Osteoblast (primary cell): ENCODE measurements around the gene RTBDN. TPM values are rescaled to one million over a fixed set of nuclear protein-coding genes. Genes with fewer than 3 reads are reported as not detected.

ENCODE experiments used
- DNase-seq: peaks from one replicate; pipeline ENCODE4 v3.0.0; 2011; ENCODE audit warnings: low spot score, mixed read lengths; ENCODE audit not compliant: insufficient read length; ENCODE audit errors: missing footprints
- H2AFZ ChIP-seq: 2 replicates; pipeline ENCODE4 v1.6.0; 2011; ENCODE audit warnings: mild to moderate bottlenecking, low read length
- H3K27ac ChIP-seq: 2 replicates; pipeline ENCODE4 v1.5.1; 2011; ENCODE audit warnings: mild to moderate bottlenecking, low read depth, low read length, moderate library complexity
- H3K27me3 ChIP-seq: 2 replicates; pipeline ENCODE4 v1.6.0; 2012; ENCODE audit warnings: mild to moderate bottlenecking, control low read depth, inconsistent platforms, low read length, moderate library complexity; ENCODE audit not compliant: insufficient read depth
- H3K36me3 ChIP-seq: 2 replicates; pipeline ENCODE4 v1.5.1; 2011; ENCODE audit warnings: mild to moderate bottlenecking, low read length, control low read depth, moderate library complexity; ENCODE audit not compliant: insufficient read depth
- H3K4me1 ChIP-seq: 2 replicates; pipeline ENCODE4 v1.5.1; 2011; ENCODE audit warnings: mild to moderate bottlenecking, low read length, control low read depth, moderate library complexity; ENCODE audit not compliant: insufficient read depth
- H3K4me2 ChIP-seq: 2 replicates; pipeline ENCODE4 v1.6.0; 2011; ENCODE audit warnings: mild to moderate bottlenecking, low read length; ENCODE audit not compliant: insufficient read depth
- H3K4me3 ChIP-seq: fragments of 200-600 bp; sonication (generic); 3 replicates; pipeline ENCODE4 v1.5.1; 2012; ENCODE audit warnings: mild to moderate bottlenecking, low read length, inconsistent platforms; ENCODE audit not compliant: insufficient read depth
- H3K79me2 ChIP-seq: 2 replicates; pipeline ENCODE4 v1.6.0; 2012; ENCODE audit warnings: mild to moderate bottlenecking, low read length, control low read depth, inconsistent platforms; ENCODE audit not compliant: insufficient read depth
- H3K9me3 ChIP-seq: 2 replicates; pipeline ENCODE4 v1.5.1; 2011; ENCODE audit warnings: low read depth, low read length, control low read depth
- H4K20me1 ChIP-seq: 2 replicates; pipeline ENCODE4 v1.6.0; 2012; ENCODE audit warnings: mild to moderate bottlenecking, low read length, control low read depth; ENCODE audit not compliant: insufficient read depth
- total RNA-seq: library from RNA; depleted of rRNA; stranded (reverse); fragments of >200 nt; gene quantifications from 2 replicates; pipeline ENCODE4 v1.2.3, GENCODE V29; 2012
- TF ChIP-seq, protein P1 (sequence below): IDR thresholded peaks from 2 replicates; pipeline ENCODE4 v1.5.1; 2011; ENCODE audit warnings: mild to moderate bottlenecking, low read depth, low read length, moderate library complexity; ENCODE audit errors: extremely low read depth

The RTBDN gene
- total RNA-seq, 1 donor, result not detected

DNA sequence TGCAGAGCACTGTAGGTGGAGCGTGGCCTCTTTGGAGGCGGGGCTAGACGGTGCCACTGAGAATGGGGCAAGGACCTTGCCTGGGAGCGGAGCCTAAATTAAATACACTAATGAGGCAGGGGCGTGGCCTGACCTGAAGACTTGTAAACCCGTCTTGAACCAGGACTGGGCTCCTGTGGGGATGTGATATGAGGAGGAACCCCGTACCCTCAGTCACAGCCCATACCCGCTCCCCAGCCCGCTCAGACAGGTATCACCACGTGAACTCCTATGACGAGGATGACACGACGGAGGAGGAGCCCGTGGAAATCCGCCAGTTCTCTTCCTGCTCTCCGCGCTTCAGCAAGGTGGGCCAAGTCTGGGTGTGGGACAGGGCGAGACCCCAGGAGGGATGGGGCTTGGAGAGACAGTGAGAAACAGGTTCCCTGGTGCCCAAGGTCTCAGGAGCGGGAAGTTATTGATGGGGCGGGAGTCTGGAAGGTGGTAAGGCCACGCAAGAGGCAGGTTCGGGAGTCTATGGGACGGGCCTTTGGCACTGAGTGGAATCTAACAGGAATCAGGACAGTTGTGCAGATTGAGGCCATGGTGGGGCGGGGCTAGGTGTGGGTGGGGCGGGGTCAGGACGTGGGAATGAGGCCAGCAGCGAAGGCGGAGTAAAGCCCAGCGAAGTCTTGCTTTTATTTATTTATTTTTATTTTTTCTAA lies 32.2 kb upstream of the RTBDN start:
- TF ChIP-seq, protein P1, sequence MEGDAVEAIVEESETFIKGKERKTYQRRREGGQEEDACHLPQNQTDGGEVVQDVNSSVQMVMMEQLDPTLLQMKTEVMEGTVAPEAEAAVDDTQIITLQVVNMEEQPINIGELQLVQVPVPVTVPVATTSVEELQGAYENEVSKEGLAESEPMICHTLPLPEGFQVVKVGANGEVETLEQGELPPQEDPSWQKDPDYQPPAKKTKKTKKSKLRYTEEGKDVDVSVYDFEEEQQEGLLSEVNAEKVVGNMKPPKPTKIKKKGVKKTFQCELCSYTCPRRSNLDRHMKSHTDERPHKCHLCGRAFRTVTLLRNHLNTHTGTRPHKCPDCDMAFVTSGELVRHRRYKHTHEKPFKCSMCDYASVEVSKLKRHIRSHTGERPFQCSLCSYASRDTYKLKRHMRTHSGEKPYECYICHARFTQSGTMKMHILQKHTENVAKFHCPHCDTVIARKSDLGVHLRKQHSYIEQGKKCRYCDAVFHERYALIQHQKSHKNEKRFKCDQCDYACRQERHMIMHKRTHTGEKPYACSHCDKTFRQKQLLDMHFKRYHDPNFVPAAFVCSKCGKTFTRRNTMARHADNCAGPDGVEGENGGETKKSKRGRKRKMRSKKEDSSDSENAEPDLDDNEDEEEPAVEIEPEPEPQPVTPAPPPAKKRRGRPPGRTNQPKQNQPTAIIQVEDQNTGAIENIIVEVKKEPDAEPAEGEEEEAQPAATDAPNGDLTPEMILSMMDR, result no peak
- peak; percentile 65 for DNase-seq
- H3K4me2 ChIP-seq, result no peak overlapping the region

DNA sequence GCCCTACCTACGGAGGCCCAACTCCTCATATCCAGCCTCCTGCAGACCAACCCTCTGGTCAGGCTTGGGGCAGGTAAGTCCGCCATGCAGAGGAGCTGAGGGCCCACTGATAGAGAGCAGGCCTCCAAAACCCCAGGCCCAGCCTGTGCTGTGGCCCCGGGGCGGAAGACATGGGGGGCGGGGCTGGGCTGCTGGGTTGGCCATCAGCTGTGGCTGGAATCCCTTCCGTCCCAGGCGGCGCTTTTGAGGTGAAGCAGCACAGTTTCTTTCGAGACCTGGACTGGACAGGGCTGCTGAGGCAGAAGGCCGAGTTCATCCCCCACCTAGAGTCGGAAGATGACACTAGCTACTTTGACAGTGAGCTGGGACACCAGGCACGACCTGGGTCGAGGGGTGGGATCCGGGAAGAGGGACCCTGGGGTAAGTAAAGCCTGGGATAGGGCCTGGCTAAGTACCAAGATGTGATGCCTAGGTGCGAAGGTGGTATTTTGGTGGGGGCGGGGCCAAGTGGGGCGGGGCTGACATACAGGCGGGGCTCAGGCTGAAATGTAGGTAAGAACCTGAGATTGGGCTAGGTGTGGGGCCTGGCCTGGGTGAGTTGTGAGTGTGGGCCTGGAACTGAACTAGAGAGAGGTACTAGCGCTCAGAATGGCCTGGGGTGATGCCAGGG lies 31.5 kb upstream of the RTBDN start:
- H3K27me3 ChIP-seq, result no peaks in the 10 kb centered on the region
- no peaks in the 10 kb centered on the region for H3K36me3 ChIP-seq
- no peaks in the 10 kb centered on the region for H3K79me2 ChIP-seq
- no peak overlapping the region for H2AFZ ChIP-seq
- H3K27ac ChIP-seq, result no peak overlapping the region
- H3K4me3 ChIP-seq, result no peak overlapping the region
- H4K20me1 ChIP-seq, result no peaks in the 10 kb centered on the region
- H3K4me1 ChIP-seq, result no peaks in the 10 kb centered on the region
- H3K4me2 ChIP-seq, result no peak overlapping the region
- no peaks in the 10 kb centered on the region for H3K9me3 ChIP-seq
- TF ChIP-seq, protein P1, result no peak
- DNase-seq, result peak; percentile 60

More for the DNA sequence above, 32.2 kb upstream of the RTBDN start:
- H3K27me3 ChIP-seq, result no peaks in the 10 kb centered on the region
- no peaks in the 10 kb centered on the region for H3K36me3 ChIP-seq
- no peak overlapping the region for H3K4me3 ChIP-seq
- H3K79me2 ChIP-seq, result no peaks in the 10 kb centered on the region
- H3K27ac ChIP-seq, result no peak overlapping the region
- H3K9me3 ChIP-seq, result no peaks in the 10 kb centered on the region
- H4K20me1 ChIP-seq, result no peaks in the 10 kb centered on the region
- no peak overlapping the region for H2AFZ ChIP-seq
- no peaks in the 10 kb centered on the region for H3K4me1 ChIP-seq

DNA sequence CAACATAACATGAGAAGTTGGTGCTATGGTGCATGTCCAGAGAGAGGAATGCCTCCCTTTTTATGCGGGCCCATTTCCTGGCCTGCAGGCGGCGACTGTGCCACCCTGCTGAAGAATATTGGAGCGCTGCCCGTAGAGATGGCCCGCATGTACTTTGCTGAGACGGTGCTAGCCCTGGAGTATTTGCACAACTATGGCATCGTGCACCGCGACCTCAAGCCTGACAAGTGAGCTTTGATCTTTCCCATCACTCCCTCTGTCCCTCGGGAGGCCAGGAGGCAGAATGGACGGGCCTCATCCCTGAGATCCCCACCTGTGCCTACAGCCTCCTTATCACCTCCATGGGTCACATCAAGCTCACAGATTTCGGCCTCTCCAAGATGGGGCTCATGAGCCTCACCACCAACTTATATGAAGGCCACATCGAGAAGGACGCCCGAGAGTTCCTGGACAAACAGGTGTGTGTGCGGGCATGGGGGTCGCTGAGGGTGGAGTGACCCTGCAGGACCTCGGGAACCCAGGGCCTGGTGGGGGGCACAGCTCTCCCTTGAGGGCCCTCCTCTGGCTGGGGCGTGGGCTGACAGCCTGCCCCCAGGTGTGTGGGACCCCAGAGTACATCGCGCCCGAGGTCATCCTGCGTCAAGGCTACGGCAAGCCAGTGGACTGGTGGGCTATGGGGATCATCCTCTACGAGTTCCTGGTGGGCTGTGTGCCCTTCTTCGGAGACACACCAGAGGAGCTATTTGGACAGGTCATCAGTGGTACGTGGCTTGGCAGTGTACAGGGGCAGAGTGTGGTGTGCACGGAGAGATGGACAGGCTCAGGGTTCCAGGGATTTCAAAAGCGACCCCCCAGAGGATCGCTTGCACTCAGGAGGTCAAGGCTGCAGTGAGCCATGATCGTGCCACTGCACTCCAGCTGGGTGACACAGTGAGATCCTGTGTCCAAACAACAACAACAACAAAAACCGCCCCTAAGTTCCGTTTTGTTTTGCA lies 30.6 kb upstream of the RTBDN start:
- TF ChIP-seq, protein P1, result no peak
- peak; percentile 75 for DNase-seq
- Histone ChIP-seq H4K20me1 (no peaks in the 10 kb centered on the region), H3K36me3 (no peaks in the 10 kb centered on the region), H2AFZ (no peak overlapping the region), H3K27me3 (no peaks in the 10 kb centered on the region), H3K4me1 (no peaks in the 10 kb centered on the region), H3K9me3 (no peaks in the 10 kb centered on the region), H3K79me2 (no peaks in the 10 kb centered on the region), H3K4me2 (no peak overlapping the region), H3K27ac (no peak overlapping the region), H3K4me3 (no peak overlapping the region)
